SW 1271 (cell line): ENCODE measurements around the gene SEMA3A.

Source experiments
- DNase-seq, 2 experiments: peaks; one replicate each; lab custom pipeline; 2025; lab: John Stamatoyannopoulos, UW

Gene SEMA3A

GRCh38 chr7:84195295-84196060, 889 bp upstream of the SEMA3A start:
- DNase-seq, result no peak

- no peak for DNase-seq
Observed at GRCh38 chr7:84193747-84194146, 842 bp downstream of the SEMA3A start.

GRCh38 chr7:84191842-84192241, 2.7 kb downstream of the SEMA3A start:
- DNase-seq, result no peak

GRCh38 chr7:84191261-84191660, 3.3 kb downstream of the SEMA3A start:
- no peak for DNase-seq

GRCh38 chr7:84190016-84190705, 4.4 kb downstream of the SEMA3A start:
- no peak for DNase-seq

- peak in 1 of 2 experiments; percentile 55 for DNase-seq
Observed at GRCh38 chr7:84188786-84189405, 5.7 kb downstream of the SEMA3A start.

GRCh38 chr7:84187813-84188510, 6.6 kb downstream of the SEMA3A start:
- peak; percentile 5 to 42 for DNase-seq

- no peak for DNase-seq
Observed at GRCh38 chr7:84187087-84187805, 7.3 kb downstream of the SEMA3A start.

- no peak for DNase-seq
Observed at GRCh38 chr7:84183741-84184140, 10.8 kb downstream of the SEMA3A start.

- no peak for DNase-seq
Observed at GRCh38 chr7:84182301-84182700, 12.3 kb downstream of the SEMA3A start.

GRCh38 chr7:84181628-84182027, 13.0 kb downstream of the SEMA3A start:
- DNase-seq, result no peak

- DNase-seq, result no peak
Observed at GRCh38 chr7:84177758-84178412, 16.7 kb downstream of the SEMA3A start.

GRCh38 chr7:84176716-84177115, 17.9 kb downstream of the SEMA3A start:
- DNase-seq, result no peak

GRCh38 chr7:84175461-84175860, 19.1 kb downstream of the SEMA3A start:
- no peak for DNase-seq

GRCh38 chr7:84170646-84171045, 23.9 kb downstream of the SEMA3A start:
- no peak for DNase-seq

GRCh38 chr7:84162584-84162983, 32.0 kb downstream of the SEMA3A start:
- DNase-seq, result no peak

- no peak for DNase-seq
Observed at GRCh38 chr7:84162125-84162524, 32.5 kb downstream of the SEMA3A start.

GRCh38 chr7:84161398-84161797, 33.2 kb downstream of the SEMA3A start:
- DNase-seq, result no peak

- no peak for DNase-seq
Observed at GRCh38 chr7:84159435-84159834, 35.2 kb downstream of the SEMA3A start.

- no peak for DNase-seq
Observed at GRCh38 chr7:84157171-84157570, 37.4 kb downstream of the SEMA3A start.
